Measurements from ENCODE around the gene FZD8. TPM values are rescaled to one million over a fixed set of nuclear protein-coding genes. Genes with fewer than 3 reads are reported as not detected.

Gene FZD8
- total and polyA plus RNA-seq, 2 of the 4 experiments (the other 2 are of a cell fraction): 3.6 to 3.9 TPM

GRCh38 chr10:35650894-35651293 lies 8.8 kb upstream of the FZD8 start:
- Histone ChIP-seq H2BK15ac (ENCODE audit: low read depth, low read length) (no peak overlapping the region), H3K18ac (ENCODE audit: low read depth, low read length) (no peak overlapping the region), H3K4me2 (ENCODE audit: low read depth, low read length) (no peak overlapping the region), H2AFZ (replicated peaks; ENCODE audit: low read length, poor library complexity) (no peak overlapping the region), H3K9me1 (ENCODE audit: insufficient read depth, low read length) (no peaks in the 10 kb centered on the region), H3K14ac (replicated peaks; ENCODE audit: low read depth, low read length) (no peak overlapping the region), H2BK120ac (ENCODE audit: low read depth, low read length) (no peak overlapping the region), H4K5ac (ENCODE audit: low read depth, low read length) (no peak overlapping the region), H3K27me3 (ENCODE audit: control insufficient read depth, insufficient read depth, low read length) (peaks cover 16% of the 10 kb centered on the region), H3K36me3 (ENCODE audit: control insufficient read depth, insufficient read depth, low read length) (no peaks in the 10 kb centered on the region), H4K91ac (ENCODE audit: insufficient read depth, low read depth, low read length) (no peak overlapping the region), H4K8ac (ENCODE audit: low read depth in 2 of 2, low read length in 2 of 2) (no peak overlapping the region), H3K56ac (ENCODE audit: extremely low read depth, insufficient read depth, low read length) (no peak overlapping the region), H3K4ac (ENCODE audit: low read depth, low read length) (no peak overlapping the region), H2BK20ac (ENCODE audit: low read depth, low read length) (no peak overlapping the region), H3K9ac (ENCODE audit: low read depth, low read length) (no peak overlapping the region), H3K23ac (ENCODE audit: low read depth, low read length) (no peak overlapping the region), H3K79me1 (ENCODE audit: low read depth in 1 of 2, low read length in 2 of 2) (no peaks in the 10 kb centered on the region), H4K20me1 (ENCODE audit: insufficient read depth, low read length) (no peaks in the 10 kb centered on the region), H2BK5ac (ENCODE audit: low read depth, low read length, poor library complexity, severe bottlenecking) (no peak overlapping the region), H2AK5ac (ENCODE audit: low read depth, low read length) (no peak overlapping the region), H3K27ac (ENCODE audit: insufficient read depth, low read length) (no peak overlapping the region), H3K4me3 (ENCODE audit: insufficient read depth, low read depth, low read length) (no peak overlapping the region), H3K9me3 (ENCODE audit: control insufficient read depth, insufficient read depth, low read length) (no peaks in the 10 kb centered on the region), H2AK9ac (replicated peaks; ENCODE audit: low read depth, low read length, poor library complexity) (no peak overlapping the region), H3K4me1 (ENCODE audit: control insufficient read depth, insufficient read depth, low read length) (no peaks in the 10 kb centered on the region)
- POLR2A ChIA-PET (ENCODE audit: unreplicated experiment): no interaction called here
- dilution Hi-C loops (cut with HindIII; ENCODE audit: low sequenced_read_pairs, unreplicated experiment) (no loop called here), intact Hi-C loops (cut with micrococcal nuclease) (no loop called here), in situ Hi-C loops (cut with MboI; ENCODE audit: low sequenced_read_pairs) (no loop called here)
- BruUV-seq (replicated peaks): no TSS peak
- no peak for DNase-seq
- no peak for ATAC-seq (ENCODE audit: low read depth)
- WGBS, 2 experiments (ENCODE audit: extremely low coverage in 2 of 2, insufficient read length in 1 of 2): no CpG with 5 or more reads among the region's 3 CpGs
- CTCF ChIA-PET: no interaction called here
- TF ChIP-seq MAZ (IDR thresholded peaks at IDR 0.05; ENCODE audit: borderline replicate concordance, low read depth, low read length) (no peak), SMC3 (IDR thresholded peaks at IDR 0.05; ENCODE audit: low read depth, low read length) (no peak), MAFK (IDR thresholded peaks at IDR 0.05; ENCODE audit: low read depth, low read length) (no peak), RCOR1 (IDR thresholded peaks at IDR 0.05; ENCODE audit: insufficient replicate concordance, low read length) (no peak), MXI1 (IDR thresholded peaks at IDR 0.05; ENCODE audit: borderline replicate concordance, low read depth, low read length) (no peak)
